HG03039 (cell line): ENCODE results near the gene CTBP1.
"Not testable (repeated sequence)": the region's sequence is repeated elsewhere in the genome, so short reads cannot be mapped to it uniquely, and the experiment has no call there.

ENCODE experiments used
- ATAC-seq: cut with Tn5 transposase; IDR thresholded peaks from one replicate; pipeline ENCODE4 v1.9.1; 2021; ENCODE audit warnings: mild to moderate bottlenecking, moderate library complexity; ENCODE audit not compliant: unreplicated experiment

CTBP1 gene

DNA sequence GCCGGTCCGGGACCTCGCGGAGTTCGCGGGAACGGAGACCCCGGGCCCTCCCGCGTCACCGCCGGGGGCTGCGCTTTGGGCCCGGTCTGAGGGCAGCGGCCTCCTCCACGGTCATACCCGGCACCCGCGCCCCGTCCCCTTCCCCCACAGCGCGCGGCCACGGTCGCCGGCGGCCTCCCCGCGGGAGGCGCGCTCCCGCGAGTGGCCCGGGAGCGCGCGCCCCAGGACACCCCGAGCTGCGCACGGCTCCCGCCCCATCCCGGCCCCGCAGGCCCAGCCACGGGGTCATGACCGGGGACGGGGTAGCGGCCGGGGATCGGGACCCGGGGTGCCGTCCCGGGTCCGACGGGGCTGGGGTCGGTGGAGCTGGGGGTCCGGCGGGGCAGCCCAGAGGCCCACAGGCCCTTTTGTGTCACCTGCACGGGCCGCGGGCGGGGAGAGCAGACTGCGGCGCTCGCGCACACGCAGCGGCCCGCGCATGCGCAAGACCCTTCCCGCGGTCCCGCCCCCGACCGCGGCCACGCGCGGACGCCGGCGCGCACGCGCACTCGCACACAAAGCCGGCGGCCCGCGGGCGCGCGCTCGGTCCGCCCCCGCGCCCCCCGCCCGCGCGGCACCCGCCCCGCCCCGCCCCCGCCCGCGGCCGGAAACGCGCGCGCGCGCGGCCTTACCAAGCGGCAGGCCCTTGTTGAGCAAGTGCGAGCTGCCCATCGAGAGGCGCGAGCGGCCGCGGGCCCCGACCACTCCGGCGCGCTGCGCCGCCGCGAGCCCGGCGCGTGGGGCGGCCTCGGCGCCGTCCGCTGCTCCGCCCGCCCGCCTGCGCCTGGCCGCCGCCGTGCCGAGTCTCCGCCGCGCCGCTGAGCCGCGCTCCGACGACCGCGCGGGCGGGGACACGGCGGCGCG lies at the start of gene CTBP1:
TSS of gene CTBP1 (minus strand) at position 886 of the 903 bp plus-strand sequence. CDS start 7,799 bp downstream, outside the sequence.
- ATAC-seq: peak; percentile 46

DNA sequence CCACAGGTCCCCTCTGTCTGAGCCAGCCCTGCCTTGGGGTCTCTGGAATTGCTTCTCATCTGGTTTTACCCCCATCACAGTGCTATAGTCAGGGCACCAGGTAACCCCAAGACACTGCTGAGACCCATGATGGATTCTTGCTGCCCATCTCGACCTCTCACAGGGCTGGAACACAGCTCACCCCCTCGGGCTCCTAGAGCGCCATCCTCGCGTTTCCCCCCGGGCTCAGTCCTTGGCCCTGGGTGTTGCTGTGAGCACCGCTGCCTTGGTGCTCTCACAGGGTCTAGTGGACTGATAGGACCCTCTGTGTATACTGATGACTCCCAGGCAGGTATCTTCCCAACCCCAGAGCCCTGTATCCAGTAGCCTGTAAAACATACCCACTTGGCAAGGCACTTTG lies 49.5 kb upstream of the CTBP1 start:
- ATAC-seq: no peak

GRCh38 chr4:1297456-1298325 lies 48.8 kb upstream of the CTBP1 start:
- no peak for ATAC-seq

- ATAC-seq: no peak
Measured at GRCh38 chr4:1297023-1297395, 48.1 kb upstream of the CTBP1 start.

GRCh38 chr4:1296324-1297022 lies 47.5 kb upstream of the CTBP1 start:
- ATAC-seq: no peak

DNA sequence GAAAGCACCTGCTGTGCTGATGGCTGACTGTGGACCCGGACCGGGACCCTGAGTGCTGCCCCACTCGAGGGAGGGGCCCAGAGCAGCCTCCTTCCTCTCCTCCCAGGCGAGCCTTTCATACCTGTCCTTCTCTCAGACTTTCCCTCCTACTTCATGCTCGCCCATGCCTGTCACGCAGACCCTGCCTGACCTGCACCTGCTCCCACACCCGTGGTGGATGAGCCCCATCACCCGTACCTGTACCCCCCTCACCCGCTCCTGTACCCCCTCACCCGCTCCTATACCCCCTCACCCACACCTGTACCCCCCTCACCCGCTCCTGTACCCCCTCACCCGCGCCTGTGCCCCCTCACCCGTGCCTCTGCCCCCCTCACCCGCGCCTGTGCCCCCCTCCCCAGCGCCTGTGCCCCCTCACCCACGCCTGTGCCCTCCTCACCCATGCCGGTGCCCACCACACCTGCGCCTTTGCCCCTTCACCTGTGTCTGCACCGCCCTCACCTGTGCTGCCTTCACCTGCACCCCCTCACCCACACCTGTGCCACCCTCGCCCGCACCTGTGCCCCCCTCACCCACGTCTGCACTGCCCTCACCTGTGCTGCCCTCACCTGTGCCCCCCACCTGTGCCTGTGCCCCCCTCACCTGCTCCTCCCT lies 46.6 kb upstream of the CTBP1 start:
- ATAC-seq: no peak

DNA sequence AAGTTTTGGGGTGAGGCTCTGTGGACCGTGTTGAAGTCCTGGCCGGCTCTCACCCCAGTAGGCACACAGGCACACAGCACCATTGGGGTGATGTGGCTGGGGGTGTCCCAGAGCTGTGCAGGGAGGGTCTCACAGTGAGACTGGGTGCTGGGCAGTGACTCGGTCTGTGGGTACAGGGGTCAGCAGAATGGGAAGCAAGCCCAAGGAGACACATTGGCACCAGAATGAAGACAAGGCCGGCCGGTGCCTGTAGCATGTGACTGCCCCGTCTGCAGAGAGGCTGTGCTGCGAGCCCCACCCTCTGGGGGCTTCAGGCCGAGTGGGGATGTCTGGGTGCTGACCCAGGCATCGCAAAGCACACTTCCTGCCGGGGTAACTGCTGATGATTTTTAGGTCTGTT lies 46.0 kb upstream of the CTBP1 start:
- ATAC-seq: no peak

GRCh38 chr4:1294424-1294823 lies 45.5 kb upstream of the CTBP1 start:
- ATAC-seq: no peak

GRCh38 chr4:1293991-1294390 lies 45.1 kb upstream of the CTBP1 start:
- ATAC-seq: no peak

GRCh38 chr4:1293531-1293941 lies 44.6 kb upstream of the CTBP1 start:
- ATAC-seq: no peak

DNA sequence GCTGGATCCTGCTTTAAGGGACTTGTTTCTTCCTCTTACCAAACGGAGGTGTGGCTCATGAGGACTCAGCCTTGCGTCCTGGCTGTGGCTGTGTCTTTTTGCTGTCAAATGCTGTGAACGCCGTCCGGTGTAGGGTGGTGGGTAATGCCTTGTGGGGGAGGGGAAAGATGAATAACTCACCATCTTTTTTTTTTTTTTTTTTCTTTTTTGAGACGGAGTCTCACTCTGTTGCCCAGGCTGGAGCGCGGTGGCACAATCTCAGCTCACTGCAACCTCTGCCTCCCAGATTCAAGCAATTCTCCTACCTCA lies 43.7 kb upstream of the CTBP1 start:
- not testable (repeated sequence) for ATAC-seq

DNA sequence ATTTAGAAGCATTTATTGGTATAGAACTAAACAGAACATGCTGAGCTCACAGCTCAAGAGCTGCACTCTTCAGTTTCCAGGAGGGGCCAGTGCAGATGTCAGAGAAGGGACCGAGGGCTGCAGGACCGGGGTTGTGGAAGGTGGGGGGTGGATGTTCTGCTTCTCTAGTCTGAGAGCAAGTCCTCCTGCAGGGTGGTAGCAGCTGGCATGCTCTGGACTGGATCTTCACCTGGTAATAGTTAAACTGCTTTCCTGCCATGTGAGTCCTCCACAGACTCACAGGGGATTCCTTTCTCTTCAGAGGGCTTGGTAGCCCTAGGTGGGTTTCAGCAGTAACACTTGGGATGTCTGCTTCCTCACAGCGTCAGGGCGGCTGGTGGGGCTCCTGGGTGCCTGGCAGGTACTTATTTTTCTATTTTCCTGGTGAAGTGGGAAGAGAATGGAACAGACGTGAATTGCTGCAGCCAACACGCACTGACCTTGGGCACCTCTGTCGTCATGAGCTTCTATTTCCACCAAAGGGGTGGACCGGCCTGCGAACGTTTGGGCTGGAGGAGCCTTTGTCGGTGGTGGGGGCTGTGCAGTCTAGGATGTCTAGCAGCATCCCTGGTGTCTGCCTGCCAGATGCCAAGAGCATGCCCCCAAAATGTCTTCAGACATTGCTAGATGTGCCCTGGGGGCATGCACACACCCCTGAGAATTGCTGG lies 43.2 kb upstream of the CTBP1 start:
- ATAC-seq: no peak

GRCh38 chr4:1291091-1291490 lies 42.2 kb upstream of the CTBP1 start:
- ATAC-seq: no peak

DNA sequence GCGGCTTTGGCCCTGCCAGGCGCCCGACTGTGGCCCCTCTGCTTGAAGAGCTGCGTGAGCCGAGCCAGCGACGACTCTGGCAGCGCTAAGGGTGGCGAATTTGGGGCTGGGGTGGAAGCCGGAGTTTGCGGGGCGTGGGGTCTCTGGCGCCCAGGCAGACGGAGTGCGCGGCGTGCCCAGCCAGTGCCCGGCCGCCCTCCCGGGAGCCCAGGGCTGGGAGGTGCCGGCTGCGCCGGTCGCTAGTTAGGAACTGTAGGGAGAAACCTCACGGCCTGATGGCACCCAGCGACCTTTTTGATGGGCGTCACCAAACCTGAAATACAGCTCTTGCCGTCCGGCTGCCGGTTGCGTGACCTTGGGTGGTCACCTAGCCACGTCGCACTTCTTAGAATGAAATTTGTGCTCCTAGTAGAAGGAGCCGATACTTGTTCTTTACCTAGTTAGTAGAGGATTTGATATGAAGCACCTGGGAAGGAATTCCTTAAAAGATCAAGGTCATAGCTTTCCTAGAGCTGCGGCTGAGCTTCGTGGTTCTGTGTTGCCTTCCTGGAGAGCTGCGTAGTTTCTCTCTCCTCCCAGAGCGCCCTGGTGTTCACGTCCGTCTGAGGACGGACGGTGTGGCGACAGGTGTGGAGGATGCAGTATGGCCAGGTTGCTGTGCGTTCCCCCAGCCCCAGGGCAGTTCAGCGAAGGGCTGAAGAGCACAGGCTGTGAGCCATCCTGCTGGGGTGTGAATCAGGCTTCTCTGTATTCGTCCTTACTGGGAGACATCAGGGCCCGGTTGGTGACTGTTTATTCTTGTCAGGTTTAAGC lies 41.4 kb upstream of the CTBP1 start:
- no peak for ATAC-seq

DNA sequence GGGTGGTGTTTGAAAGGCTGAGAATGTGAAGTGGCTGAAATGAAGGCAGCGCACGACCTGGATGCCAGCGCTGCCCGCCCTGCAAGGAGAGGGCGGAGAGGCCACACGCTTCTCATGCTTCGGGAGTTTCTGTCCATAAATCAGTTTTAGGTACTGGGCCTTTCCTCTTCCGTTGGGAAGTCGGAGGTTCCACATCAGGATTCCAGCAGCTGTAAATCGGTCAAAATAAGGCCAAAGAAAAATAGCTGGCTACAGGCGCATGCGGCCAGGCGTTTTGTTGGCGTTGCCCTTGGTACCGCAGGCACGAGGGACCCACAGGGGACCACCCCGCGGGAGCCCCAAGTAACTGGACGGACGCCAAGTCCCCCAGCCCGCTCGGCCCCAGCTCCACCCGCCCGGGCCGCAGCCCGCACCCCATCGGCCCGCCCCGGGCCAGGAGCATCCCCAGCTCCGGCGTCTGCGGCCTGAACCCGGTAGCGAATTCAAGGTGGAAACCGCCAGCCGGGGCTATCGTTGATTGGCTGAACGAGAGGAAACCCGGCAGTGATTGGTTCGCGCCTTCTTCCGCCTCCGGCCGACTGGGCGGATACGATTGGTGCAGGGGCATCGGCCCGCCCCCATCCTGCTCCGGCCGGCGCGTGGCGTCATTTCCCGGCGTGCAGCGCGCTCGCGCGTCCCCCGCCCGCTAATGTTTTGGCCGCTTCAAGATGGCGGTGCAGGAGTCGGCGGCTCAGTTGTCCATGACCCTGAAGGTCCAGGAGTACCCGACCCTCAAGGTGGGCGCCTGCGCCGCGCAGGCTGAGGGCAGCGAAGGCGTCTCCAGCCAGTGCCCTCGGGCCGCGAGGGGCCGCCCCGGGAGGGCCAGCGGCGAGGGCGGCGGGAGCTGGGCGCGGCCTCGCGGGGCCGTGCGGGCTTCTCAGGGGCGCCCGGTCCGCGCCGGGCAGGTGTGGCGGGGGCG lies 40.6 kb upstream of the CTBP1 start, which contains the start of gene MAEA:
TSS of gene MAEA (plus strand) at position 685 of the 958 bp plus-strand sequence. CDS start at position 708, 23 bp downstream.
- ATAC-seq: peak; percentile 96

DNA sequence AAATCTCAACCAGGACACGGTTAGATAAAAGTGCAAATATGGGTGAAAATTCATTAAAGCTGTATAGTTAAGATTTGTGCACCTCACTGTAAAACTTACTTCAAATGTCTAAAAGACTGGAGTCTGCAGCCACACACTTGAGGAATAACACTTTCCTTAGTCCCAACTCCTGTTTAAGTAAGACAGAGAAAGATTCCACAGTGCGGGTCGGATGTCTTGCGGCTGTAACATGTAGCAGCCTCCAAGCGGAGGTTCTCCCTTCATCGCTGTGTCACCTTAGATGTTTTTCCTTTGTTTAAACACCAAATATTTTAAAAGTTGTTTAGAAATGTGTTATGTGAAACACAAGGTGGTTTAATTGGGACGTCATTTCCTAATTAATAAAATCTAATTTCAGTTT lies 39.9 kb upstream of the CTBP1 start:
- ATAC-seq: no peak

- no peak for ATAC-seq
Measured at GRCh38 chr4:1285790-1286553, 37.0 kb upstream of the CTBP1 start.
